Right hindlimb (tissue), 1 donor: ENCODE results near the gene FNDC3B.
A peak's percentile ranks its signal among the peaks of the same experiment; 100 is the strongest.

ENCODE experiments used
- DNase-seq: peaks from one replicate; pipeline ENCODE4 v3.0.0-alpha.2; 2018

FNDC3B gene

GRCh38 chr3:172056416-172056815 lies 17.0 kb downstream of the FNDC3B start:
- DNase-seq: no peak

- DNase-seq: no peak
Observed at GRCh38 chr3:172057059-172057458, 17.7 kb downstream of the FNDC3B start.

- DNase-seq: no peak
Observed at GRCh38 chr3:172057624-172058327, 18.4 kb downstream of the FNDC3B start.

GRCh38 chr3:172059532-172059931 lies 20.2 kb downstream of the FNDC3B start:
- no peak for DNase-seq

DNA sequence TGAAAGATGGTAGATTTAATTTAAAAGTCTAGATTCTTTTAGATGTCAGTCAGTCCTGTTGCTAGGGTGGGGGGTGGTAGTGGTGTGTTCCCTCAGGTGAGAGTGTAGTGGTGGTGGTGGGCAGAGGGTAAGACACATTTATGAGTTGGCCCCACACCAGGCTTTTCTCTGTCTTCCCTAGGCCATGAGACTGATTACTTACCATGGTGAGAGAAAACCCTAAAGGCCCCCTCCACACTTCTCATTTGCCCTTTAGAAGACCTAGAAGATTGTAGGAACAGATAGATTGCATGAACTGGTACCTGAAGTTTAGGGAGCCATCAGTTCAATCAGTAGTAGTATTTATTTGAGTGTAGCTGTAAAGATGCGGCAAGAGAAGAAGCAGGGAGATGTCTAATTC lies 20.9 kb downstream of the FNDC3B start:
- DNase-seq: no peak

DNA sequence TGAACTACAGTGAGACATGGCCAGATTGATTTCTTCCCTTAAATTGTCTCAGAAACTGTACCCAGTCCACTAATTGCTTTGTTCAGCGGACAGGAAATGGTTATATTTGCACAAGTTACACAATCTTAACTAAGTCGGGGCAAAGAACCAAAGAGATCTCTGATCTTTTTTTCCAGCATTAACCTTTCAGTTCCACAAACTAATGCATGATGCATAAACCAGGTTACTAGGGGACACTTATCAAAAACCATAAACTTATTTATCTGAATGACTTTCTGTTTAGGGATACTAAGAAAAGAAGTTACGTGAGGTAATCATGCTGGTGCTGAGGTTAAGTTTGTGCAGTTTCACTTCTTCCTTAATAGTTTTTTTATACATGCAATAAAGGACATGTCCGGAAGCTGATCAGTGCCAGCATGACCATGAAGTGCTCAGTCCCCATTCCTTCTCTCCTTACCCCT lies 22.4 kb downstream of the FNDC3B start:
- no peak for DNase-seq

DNA sequence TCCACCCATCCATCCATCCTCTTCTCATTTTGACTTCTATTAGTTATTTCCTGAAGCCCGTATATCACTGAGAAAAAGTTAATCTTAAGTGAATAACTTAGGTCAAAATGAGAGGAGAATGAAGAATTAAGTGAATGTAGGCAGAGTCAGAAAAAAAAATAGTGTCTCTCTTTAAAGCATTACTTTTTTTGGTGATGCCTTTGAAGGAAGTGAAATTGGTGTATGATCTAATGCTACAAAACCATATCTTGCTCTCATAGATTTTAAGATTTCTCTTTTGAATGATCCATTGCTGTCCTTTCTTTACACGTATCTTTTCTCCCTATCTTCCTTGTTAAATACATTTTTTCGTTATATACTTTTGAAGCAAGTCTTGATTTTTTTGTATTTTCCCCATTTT lies 23.4 kb downstream of the FNDC3B start:
- DNase-seq: no peak

- DNase-seq: no peak
Observed at GRCh38 chr3:172063456-172064432, 24.4 kb downstream of the FNDC3B start.

- DNase-seq: peak; percentile 62
Observed at GRCh38 chr3:172065527-172065926, 26.1 kb downstream of the FNDC3B start.

DNA sequence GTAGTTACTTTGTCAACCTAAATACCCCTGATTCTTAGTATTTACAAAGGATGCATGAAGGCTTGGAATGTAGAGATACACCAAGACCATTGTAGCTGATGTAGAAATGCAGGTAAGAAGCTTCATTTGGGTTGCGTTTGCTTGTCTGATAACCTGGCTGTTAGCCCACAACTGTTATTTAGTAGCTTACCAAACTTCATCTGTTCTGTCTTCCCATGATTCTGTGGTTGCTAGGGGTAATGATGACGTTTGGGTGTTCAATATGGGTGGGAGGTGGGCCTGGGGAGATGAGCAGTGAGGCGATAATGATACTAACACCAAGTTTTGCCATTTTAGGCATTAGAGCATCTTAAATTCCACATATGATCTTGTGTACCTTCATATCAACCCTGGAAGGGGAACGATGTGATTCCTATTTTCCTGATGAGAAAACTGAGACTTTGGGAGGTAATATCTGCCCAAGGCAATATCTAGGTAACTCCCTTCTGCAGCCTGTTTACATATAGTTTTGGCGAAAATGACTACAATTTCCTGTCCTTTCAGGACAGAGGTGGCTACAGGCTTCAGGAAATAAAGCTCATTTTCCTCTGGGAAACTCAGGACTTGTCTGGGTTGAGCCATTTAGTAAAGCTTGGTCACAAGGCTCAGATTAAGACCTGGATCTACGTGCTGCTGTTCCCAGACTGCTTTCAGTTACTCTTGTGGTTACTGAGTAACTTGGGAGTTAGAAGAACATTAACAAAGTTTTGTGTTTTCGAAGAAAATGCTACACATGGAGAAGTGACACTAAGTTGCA lies 26.8 kb downstream of the FNDC3B start:
- DNase-seq: no peak

DNA sequence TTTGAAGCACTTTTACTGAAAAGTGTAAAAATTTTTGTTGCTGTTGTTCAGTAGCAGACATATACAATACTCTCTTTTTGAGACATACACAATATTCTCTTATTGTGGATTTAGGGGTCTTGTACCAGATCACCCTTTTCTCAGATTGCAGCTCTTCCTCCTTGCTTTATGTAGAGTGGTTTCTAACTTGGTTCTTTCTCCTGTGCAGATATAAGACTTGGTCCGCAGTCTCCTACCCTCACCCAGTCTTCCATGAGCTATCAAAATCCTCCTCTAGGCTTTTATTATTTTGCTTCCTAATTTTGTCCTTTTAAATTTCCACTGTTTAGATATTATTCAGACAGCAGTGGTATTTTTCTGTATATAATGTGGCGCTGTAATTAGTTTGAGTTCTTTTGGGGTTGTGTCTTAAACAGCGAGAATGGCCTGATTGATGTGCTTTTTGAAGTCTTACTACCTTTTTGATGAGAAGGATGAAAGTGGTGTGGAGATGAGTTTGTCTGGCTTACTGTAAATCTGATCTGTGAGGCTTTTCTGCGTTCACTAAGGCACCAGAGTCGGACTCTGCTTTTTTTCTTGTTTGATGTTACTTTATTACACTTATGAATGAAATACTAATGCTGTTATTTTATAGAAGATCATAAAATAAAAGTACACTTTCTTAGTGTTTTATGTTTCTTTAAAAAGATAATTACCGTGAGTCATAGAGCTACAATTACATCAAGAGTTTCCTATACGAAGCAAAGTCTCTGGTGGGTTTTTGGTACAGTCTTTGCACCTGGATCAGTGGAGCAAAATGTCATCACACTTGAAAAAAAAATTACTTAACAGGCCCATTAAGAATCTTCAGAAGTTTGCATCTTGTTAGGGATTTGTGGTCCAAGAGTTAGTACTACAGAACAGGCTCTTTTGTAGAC lies 27.8 kb downstream of the FNDC3B start:
- no peak for DNase-seq

DNA sequence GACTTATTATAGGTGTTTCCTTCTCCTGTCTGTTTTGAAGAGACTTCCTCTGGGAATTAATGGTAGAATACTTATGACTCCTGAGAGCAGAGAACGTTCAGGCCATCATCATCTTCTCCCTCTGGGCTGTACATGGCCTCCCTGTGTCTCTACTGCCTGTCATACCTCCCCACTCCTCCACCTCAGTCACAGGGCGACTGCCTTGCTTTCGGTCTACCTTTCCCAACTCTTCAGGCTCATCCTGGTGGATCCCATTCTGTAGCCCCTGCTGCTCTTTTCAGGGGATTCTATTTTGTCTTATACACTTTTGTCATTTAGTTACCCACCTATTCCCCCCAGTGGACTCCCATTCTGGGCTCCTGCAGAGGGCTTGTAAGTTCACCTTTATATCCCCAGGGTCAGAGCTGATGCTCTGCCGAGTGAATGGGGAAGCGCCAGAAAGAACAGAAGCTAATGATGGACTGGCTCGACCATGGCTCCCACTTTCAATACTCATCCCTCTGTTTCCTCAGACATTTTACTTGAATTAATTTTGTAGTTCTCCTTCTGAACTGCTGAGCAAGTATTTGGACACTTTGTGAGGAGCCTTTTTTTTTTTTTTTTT lies 28.6 kb downstream of the FNDC3B start:
- DNase-seq: no peak

GRCh38 chr3:172068977-172069376 lies 29.6 kb downstream of the FNDC3B start:
- no peak for DNase-seq

DNA sequence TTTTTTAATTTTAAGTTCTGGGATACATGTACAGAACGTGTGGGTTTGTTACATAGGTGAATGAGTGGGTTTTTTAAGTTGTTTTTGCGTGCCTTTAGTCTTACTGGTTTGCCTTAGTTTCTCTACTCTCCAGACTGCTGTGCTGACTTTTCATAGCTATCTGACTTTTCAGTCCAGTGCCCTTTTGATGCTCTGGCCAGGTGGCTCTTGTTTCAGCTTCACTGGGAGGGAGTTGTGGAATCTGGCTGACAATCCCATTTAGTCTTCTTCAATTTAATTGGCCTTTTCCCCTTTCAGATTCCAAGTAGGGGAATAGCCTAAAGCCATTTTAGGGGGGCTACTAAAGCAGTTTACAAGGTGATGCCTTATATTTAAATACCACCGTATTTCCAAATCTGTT lies 30.1 kb downstream of the FNDC3B start:
- no peak for DNase-seq

- DNase-seq: no peak
Observed at GRCh38 chr3:172070269-172070668, 30.9 kb downstream of the FNDC3B start.

DNA sequence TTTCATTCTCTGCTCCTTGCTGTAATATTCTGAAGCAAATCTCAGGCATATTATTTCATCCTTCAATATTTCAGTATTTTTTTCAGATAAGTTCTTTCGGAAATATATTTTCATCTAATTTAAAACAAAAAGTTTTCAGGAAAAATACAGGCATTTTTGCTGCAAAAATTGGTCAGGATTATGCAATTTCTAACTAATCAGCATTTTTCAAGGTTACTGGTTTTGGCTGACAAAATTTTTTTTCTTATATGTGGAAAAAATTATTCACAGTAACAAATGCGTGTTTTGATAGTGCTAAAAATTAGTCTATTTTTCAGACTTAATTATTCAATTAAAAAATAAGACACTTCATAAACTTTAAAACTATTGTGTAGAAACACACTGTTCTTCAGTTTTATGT lies 31.4 kb downstream of the FNDC3B start:
- DNase-seq: no peak

- DNase-seq: no peak
Observed at GRCh38 chr3:172071780-172072330, 32.5 kb downstream of the FNDC3B start.

DNA sequence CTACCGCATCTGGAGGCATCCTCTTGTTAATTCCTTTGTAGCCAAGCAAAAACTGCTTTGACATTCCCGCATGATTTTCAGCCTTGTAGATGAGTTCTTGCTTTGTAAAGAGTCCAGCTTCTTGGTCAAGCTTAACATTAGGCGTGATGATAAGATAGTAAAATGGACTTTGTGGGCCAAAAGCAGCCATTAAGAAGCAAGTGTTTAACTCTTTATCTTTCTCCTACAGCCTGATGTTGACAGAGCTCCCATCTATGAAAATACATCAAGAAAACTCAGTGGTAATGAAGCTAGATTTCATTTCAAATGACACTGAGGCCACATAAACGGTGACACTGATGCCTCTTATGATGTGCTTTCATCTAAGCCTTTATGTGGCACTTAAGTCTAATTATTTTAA lies 33.2 kb downstream of the FNDC3B start:
- no peak for DNase-seq

- DNase-seq: no peak
Observed at GRCh38 chr3:172073262-172073915, 34.0 kb downstream of the FNDC3B start.

- no peak for DNase-seq
Observed at GRCh38 chr3:172074032-172074431, 34.7 kb downstream of the FNDC3B start.

DNA sequence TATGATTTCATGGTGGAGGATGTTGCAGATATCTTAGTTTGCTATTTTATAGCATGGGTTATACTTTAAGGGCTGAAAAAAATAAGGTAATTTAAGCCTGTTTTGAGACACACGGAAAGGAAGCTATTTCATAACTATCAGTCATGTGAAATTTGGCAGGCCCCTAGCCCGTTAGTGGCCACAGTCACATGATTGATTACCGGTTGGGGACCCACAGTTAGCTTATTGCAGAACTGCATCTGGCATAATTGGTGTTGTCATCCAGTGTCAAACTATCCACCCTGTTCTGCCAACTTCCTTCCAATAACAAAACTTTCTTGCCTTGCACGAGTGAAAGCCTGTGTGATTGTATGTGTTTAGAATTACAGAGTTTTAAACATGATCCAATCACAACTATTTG lies 35.2 kb downstream of the FNDC3B start:
- peak; percentile 50 for DNase-seq
